Raji (cell line): Measurements from ENCODE around the gene DRAM1.

Source experiments
- POLR2A ChIP-seq: IDR thresholded peaks from 2 replicates; pipeline ENCODE4 v1.6.1; 2011; ENCODE audit warnings: low read depth, low read length, control low read depth; ENCODE audit not compliant: insufficient read depth

Gene DRAM1

DNA sequence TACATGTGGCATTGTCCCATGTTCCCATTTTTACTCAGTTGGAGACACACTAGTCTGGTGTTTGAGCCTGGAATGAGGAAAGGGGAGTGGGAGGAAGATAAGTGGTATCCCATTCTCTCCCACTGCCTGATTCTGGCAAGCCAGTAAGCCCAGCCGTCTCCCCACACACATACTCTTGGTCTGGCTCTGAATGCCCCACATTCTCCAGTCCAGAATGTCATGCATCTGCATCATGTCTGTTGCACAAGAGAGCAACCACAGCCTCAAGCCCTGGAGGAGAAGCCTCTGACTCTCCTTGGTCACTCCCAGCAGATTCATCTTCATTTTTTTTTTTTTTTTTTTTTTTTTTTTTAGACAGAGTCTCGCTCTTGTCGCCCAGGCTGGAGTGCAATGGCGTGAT lies 48.0 kb downstream of the DRAM1 start:
- TF ChIP-seq POLR2A = no peak

DNA sequence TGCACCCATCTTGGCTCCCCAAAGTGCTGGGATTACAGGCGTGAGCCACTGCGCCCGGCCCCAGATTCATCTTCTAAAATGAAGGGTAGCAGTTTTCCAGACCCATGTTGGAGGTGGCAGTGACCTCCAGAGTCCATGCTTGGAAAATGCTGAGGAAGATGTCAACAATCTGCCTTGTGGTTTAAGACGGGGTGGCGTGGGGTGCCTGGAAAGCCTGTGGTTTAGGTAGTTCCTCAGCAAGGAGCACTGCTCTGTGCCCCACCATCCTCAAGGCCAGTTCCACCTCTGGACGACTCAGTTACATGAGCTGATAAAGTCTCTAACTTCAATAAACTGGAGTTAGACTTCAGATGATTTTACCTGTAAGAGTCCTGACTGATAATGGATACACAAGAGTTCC lies 48.6 kb downstream of the DRAM1 start:
- TF ChIP-seq POLR2A = no peak

DNA sequence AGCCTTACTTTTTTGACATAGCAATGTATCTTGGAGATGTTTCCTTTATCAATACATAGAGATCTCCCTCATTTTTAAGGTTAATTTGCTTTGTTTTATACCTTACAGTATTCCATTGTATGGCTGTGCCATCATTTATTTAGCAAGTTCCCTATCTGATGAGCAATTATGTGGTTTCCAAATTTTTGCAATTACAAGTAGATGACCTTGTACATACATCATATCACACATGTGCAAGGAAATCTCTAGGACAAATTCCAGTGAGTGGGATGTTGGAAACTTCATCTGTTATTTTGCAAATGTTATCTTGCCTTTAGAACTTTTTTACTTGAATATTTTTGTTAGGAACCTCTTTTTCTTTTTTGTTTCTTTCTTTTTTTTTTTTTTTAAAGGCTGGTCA lies 49.7 kb downstream of the DRAM1 start:
- no peak for TF ChIP-seq POLR2A

DNA sequence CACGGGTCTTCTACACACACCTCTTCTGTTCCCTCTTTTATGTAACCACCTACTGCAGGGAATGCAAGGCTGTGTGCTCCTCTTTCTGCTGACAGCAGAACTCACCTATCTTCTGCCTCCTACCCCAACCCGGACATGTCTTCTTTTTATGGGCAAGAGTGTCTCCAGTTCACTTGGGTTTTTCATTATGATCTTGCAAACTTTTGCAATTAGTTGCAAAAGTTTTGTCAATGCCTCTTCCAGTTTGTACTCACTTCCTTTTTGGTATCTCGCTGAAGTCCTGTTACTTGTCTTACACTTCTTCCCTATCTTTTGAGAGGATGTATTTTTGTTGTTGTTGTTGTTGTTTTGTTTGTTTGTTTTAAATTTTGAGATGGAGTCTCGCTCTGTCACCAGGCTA lies 50.6 kb downstream of the DRAM1 start:
- no peak for TF ChIP-seq POLR2A

DNA sequence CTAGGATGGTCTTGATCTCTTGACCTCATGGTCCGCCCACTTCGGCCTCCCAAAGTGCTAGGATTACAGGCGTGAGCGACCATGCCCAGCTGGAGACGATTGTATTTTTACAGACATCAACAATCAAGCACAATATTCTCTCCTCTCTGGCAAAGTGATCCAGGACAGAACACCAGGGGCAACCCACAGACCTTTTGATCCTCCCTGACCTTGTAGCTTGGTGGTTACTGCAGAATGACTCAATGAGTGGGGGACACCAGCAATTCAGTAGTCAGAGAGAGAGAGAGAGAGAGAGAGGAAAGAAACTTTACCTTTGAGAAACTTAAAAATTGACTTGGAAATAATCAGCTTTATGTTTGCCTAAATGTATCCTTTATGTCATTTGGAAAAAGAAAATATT lies 51.2 kb downstream of the DRAM1 start:
- no peak for TF ChIP-seq POLR2A

DNA sequence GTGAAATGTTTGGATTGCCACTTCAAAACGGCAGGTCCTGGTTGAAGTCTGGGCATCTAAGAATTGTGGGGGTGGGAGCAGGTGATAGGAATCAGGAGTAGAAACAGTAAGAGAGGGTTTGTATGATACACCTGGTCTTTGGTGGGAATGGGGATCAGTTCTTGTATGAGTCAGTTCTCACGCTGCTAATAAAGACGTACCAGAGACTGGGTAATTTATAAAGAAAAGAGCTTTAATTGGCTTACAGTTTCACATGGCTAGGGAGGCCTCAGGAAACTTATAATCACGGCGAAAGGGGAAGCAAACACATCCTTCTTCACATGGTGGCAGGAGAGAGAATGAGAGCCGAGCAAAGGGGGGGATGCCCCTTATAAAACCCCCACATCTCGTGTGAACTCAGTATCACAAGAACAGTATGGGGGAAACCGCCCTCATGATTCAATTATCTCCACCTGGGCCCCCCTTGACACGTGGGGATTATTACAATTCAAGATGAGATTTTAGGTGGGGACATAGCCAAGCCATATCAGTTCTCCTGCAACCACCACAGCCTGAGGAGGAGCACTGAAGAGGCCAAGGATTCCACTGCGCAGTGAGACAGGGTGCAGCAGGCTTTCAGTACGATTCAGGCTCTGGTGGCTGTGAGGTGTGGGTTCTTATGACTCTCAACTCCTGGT lies 52.1 kb downstream of the DRAM1 start:
- TF ChIP-seq POLR2A = no peak

DNA sequence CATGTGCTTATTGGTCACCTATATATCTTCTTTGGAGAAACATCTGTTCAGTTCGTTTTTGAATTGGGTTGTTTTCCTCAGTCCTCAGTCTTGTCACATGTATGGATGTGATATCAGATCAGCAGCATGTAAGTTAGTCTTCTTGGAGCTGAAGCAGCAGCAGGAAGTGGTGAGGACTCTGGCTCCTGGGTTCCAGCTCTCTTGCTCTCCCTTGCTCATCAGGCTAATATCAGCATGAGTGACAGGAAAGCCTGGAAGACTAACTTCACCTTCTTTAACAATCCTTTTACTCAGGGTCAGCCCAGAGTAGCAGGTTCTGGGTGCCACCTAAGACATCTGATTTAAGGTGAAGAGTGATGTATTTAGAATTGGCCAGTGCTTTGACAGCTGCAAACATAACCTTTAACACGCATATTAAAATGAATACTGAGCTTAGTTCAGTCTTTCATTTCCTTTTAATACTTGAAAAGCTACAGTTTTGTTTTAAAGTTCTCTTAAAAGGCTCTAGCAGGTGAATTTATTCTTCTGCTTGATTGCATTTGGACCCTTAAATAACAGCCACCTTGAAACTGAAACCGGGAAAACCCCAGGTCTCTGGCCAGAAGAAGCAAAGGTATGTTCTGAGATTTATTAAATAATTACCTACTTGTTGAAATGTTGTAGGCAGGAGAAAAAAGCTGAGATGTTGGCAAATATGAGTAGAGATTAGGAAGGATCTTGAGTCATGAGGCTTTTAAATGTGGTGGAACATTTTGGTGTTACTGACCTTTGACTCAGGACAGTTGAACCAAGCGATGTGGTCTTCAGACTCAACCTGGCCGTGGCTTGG lies 54.3 kb downstream of the DRAM1 start:
- no peak for TF ChIP-seq POLR2A

DNA sequence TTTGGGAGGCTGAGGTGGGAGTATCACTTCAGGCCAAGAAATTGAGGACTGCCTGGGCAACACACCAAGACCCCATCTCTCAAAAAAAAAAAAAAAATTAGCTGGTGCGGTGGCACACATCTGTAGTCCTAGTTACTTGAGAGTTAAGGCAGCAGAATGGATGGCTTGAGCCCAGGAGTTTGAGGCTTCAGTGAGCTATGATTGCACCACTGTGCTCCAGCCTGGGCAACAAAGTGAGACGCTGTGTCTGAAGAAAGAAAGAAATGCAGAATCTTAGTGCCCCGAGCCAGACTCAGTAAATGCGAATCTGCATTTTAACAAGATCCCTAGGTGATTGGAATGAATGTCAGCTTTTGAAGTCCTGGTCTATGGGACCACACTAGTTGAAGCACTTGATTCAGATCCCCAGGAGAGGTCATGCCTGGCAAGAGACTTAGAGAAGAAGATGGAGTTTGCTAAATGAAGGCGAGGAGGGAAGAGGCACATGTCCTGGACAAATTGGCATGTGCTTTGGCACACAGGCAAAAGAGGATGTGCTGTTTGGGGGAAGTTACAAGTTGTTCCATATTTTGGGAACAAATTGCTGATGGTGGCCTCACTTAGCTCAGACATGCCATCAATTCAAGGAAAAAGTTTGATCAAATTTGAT lies 56.6 kb downstream of the DRAM1 start:
- no peak for TF ChIP-seq POLR2A

DNA sequence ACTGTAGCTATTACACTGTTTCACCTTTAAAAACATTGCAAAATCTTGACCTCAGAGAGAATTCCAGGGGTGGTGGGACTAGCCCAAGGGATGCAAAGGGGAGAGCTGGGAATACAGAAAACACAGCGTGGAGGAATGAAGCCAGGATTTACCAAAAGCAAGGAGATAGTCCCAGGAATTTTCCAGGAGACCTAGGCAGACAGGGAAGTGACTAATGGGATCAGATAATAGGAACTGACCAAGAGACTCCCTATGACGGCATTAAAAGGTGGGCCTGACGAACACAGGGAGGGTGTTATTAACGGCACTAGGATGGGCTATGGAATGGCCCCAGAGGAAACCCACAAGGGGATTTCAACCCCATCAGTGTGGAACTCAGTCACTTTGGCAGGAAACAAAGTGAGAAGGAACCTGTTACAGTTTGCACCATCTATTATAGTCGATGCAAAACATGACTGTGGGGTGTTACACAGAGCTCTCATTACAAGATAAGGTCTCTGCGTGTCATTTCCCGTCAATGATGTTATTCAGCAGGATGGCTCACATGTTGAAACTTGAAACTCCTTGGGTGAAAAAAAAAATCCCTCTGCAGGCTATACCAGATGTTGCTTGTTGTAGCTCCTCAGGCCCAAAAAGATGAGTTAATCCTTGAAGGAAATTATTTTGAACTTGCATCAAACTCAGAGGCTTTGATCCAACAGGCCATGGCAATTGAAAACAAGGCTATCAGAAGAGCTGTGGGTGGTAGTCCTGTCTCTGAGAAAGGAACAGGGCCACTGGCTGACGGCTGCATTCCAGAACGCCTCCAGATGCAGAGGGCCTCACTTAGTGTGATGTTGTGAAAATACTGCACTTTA lies 58.7 kb downstream of the DRAM1 start:
- no peak for TF ChIP-seq POLR2A

DNA sequence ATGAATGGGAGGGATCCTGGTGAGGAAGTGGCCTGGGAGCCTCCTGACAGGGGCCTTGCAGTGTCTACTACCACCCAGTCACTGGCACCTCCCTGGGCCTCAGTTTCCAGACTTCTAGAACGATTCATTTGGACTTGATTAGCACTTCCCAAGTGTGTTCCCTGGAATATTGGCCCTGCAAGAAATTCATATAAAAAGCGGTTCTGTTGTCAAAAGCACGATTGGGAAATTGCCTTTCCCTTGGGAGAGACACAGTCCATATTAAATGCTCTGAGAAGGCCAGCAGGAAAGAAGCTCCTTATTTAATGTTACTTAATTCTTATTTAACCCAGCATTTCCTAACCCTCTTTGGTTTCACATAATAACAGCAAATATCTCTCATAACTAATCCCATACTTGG lies 61.9 kb downstream of the DRAM1 start:
- no peak for TF ChIP-seq POLR2A

DNA sequence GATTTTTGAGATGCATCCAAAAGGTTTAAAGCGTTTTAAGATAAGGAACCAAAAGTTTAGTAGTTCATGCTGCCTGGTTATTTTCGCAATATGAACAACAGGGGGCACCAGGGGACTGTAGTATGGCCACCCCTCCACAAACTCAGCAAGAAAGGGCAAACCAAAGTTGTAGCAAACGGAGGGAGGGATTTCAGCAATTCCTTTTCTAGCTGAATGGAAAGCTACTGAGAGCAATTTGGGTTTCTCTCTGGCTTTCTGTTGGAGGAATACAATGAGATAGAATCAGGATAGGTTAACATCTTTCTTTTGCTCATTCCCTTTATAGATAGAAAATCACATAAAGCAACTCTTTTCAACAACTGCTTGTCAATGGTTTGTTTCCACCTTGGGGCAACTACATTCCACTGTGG lies 62.5 kb downstream of the DRAM1 start:
- TF ChIP-seq POLR2A = no peak

DNA sequence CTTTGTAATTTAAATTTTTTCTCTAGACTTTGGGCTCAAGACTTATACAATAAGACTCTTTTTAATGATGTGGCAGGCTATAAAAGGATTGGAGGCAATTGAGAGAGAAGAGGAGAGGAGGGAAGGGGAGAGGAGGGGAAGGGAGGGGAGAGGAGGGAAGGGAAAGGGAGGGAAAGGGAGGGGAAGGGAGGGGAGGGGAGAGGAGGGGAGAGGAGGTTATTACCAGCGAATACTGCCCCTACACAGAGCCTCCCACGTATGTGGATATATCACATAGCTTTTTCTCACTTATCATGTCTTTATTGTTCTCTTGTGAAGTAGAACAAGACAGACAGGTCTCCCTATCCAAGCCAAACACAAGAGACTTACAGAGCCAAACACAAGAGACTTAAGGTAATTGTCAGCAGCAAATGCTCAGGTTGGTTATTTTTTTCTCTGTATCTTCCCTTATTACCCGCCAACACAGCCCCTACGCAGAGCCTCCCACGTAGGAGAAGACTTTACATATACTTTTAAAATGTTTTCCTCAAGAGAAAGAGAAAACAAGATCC lies 63.1 kb downstream of the DRAM1 start:
- TF ChIP-seq POLR2A = no peak

DNA sequence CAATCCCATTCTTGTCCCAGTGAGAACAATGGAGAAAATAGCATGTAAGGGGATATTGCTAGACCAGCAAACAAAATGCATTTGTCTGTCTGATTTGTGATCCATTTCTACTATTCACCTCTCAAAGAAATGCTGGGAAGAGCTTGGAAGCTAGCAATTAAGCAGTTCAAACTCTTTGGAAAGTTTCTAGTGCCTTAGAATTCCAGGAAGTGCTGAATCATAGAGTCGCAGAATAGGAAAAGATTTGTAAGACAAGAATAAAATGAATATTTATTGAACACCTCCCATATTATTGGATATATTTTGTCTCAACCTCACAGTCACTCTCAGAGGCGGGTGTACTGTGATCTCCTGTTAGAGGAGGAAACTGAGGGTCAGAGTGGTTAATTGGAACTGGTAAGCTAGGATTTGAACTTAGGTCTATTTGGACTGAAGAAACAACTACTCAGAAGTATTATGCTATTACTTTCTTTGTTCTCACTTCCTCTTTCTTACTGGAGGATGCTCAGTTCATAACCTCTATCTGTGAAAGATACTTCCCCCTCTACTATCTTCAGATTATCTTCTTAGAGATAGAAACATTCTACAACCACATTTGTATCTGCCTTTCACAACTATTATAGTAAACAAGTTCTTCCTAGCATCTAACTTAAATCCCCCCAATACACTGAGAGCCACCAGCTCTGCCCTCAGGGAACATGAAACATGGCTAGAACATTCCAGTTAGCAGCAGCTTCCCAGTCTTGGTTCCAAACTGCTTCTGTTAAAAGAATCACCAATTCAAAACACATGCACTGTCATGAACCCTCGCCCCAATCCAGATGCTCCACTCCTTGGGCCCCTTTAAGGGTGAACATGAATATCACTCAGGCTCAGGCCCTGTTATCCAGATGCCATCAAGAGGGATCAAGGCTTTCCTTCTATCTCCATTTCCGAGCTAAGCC lies 64.2 kb downstream of the DRAM1 start:
- no peak for TF ChIP-seq POLR2A

DNA sequence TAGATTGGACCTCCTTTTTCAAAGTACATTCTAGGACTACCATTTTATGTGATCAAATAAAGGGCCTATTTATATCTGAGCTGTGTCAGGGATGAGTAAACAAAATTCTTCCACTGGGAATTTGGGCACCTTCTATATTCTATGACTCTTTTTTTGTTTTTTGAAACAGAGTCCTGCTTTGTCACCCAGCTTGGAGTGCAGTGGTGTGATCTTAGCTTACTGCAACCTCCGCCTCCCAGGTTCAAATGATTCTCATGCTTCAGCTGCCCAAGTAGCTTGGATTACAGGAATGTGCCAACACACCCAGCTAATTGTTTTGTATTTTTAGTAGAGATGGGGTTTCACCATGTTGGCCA lies 64.8 kb downstream of the DRAM1 start:
- no peak for TF ChIP-seq POLR2A
